IMR-90 (cell line): ENCODE measurements around the gene IGFBP3. TPM values are rescaled to one million over a fixed set of nuclear protein-coding genes. Genes with fewer than 3 reads are reported as not detected.

ENCODE experiments used
- ATAC-seq: fragments of 200-7000 bp; cut with Tn5 transposase; 2 replicates; pipeline ENCODE4 v1.9.1; 2020; ENCODE audit warnings: low read depth, mild to moderate bottlenecking, moderate library complexity
- BruUV-seq: library from RNA; stranded (reverse); fragments of 400-500 nt; replicated peaks from 2 replicates; lab custom pipeline; 2021; lab: Mats Ljungman, UMichigan
- CTCF ChIA-PET: fragments of 300-600 bp; formaldehyde crosslinking; extraction: SDS; loops from one replicate; lab custom pipeline; 2021; ENCODE audit warnings: antibody characterized with exemption; lab: Yijun Ruan, JAX
- POLR2A ChIA-PET: fragments of 300-600 bp; sonication (Branson Sonifier 250); formaldehyde crosslinking; loops from one replicate; lab custom pipeline; 2022; ENCODE audit warnings: antibody characterized with exemption; ENCODE audit not compliant: unreplicated experiment; lab: Charles Lee
- DNase-seq: peaks from one replicate; pipeline ENCODE4 v3.0.0; 2013
- H2AFZ ChIP-seq: replicated peaks from 2 replicates; pipeline ENCODE3; 2013; ENCODE audit warnings: low read length, mild to moderate bottlenecking; ENCODE audit not compliant: poor library complexity
- H2AK5ac ChIP-seq: 2 replicates; pipeline ENCODE4 v1.6.1; 2013; ENCODE audit warnings: low read depth, low read length, inconsistent platforms
- H2AK9ac ChIP-seq: replicated peaks from 2 replicates; pipeline ENCODE3; 2013; ENCODE audit warnings: mild to moderate bottlenecking, low read depth, low read length, moderate library complexity; ENCODE audit not compliant: poor library complexity
- H2BK120ac ChIP-seq: 2 replicates; pipeline ENCODE4 v1.6.1; 2013; ENCODE audit warnings: low read depth, low read length, inconsistent platforms
- H2BK15ac ChIP-seq: 3 replicates; pipeline ENCODE4 v1.6.1; 2013; ENCODE audit warnings: low read depth, low read length, inconsistent platforms
- H2BK20ac ChIP-seq: 2 replicates; pipeline ENCODE4 v1.6.1; 2013; ENCODE audit warnings: low read depth, mild to moderate bottlenecking, inconsistent platforms, low read length, moderate library complexity
- H2BK5ac ChIP-seq: 2 replicates; pipeline ENCODE4 v1.6.1; 2013; ENCODE audit warnings: mild to moderate bottlenecking, low read depth, low read length, inconsistent platforms; ENCODE audit not compliant: poor library complexity, severe bottlenecking
- H3K14ac ChIP-seq: replicated peaks from 2 replicates; pipeline ENCODE4 v1.6.1; 2013; ENCODE audit warnings: low read depth, low read length, inconsistent platforms
- H3K18ac ChIP-seq: 2 replicates; pipeline ENCODE4 v1.6.1; 2013; ENCODE audit warnings: low read depth, low read length, control low read depth
- H3K23ac ChIP-seq: 2 replicates; pipeline ENCODE4 v1.6.1; 2013; ENCODE audit warnings: low read depth, low read length, inconsistent platforms
- H3K27ac ChIP-seq: 2 replicates; pipeline ENCODE4 v1.5.1; 2013; ENCODE audit warnings: mild to moderate bottlenecking, control low read depth, low read length; ENCODE audit not compliant: insufficient read depth
- H3K27me3 ChIP-seq: 2 replicates; pipeline ENCODE4 v1.6.1; 2013; ENCODE audit warnings: low read length; ENCODE audit not compliant: control insufficient read depth, insufficient read depth
- H3K36me3 ChIP-seq: 2 replicates; pipeline ENCODE4 v1.6.1; 2013; ENCODE audit warnings: low read length, mixed read lengths; ENCODE audit not compliant: control insufficient read depth, insufficient read depth
- H3K4ac ChIP-seq: 2 replicates; pipeline ENCODE4 v1.6.1; 2013; ENCODE audit warnings: low read depth, low read length, inconsistent platforms
- H3K4me1 ChIP-seq: 2 replicates; pipeline ENCODE4 v1.6.1; 2013; ENCODE audit warnings: low read length, mixed read lengths; ENCODE audit not compliant: control insufficient read depth, insufficient read depth
- H3K4me2 ChIP-seq: 2 replicates; pipeline ENCODE4 v1.6.1; 2013; ENCODE audit warnings: low read depth, mild to moderate bottlenecking, control low read depth, low read length, moderate library complexity
- H3K4me3 ChIP-seq: 2 replicates; pipeline ENCODE4 v1.5.1; 2013; ENCODE audit warnings: low read depth, mild to moderate bottlenecking, control low read depth, low read length, moderate library complexity; ENCODE audit not compliant: insufficient read depth
- H3K56ac ChIP-seq: 2 replicates; pipeline ENCODE4 v1.6.1; 2013; ENCODE audit warnings: low read length, inconsistent platforms; ENCODE audit not compliant: insufficient read depth; ENCODE audit errors: extremely low read depth
- H3K79me1 ChIP-seq, 2 experiments: 2 replicates each; pipeline ENCODE4 v1.6.1; 2013; ENCODE audit warnings: low read length in 2 of 2, inconsistent platforms in 1 of 2, low read depth in 1 of 2
- H3K9ac ChIP-seq: 2 replicates; pipeline ENCODE4 v1.6.1; 2013; ENCODE audit warnings: low read depth, low read length, control low read depth
- H3K9me1 ChIP-seq: 2 replicates; pipeline ENCODE4 v1.6.1; 2013; ENCODE audit warnings: low read length, inconsistent platforms; ENCODE audit not compliant: insufficient read depth
- H3K9me3 ChIP-seq: 2 replicates; pipeline ENCODE4 v1.6.1; 2013; ENCODE audit warnings: low read length; ENCODE audit not compliant: control insufficient read depth, insufficient read depth
- H4K20me1 ChIP-seq: 2 replicates; pipeline ENCODE4 v1.6.1; 2013; ENCODE audit warnings: low read length, inconsistent platforms; ENCODE audit not compliant: insufficient read depth
- H4K5ac ChIP-seq: 2 replicates; pipeline ENCODE4 v1.6.1; 2013; ENCODE audit warnings: mild to moderate bottlenecking, low read depth, low read length, control low read depth
- H4K8ac ChIP-seq, 2 experiments: 2 replicates each; pipeline ENCODE4 v1.6.1; 2013; ENCODE audit warnings: low read depth in 2 of 2, low read length in 2 of 2, control low read depth in 1 of 2, inconsistent platforms in 1 of 2
- H4K91ac ChIP-seq: 2 replicates; pipeline ENCODE4 v1.6.1; 2013; ENCODE audit warnings: low read depth, low read length, inconsistent platforms; ENCODE audit not compliant: insufficient read depth
- BHLHE40 ChIP-seq: fragments of 150-350 bp; IDR thresholded peaks from 2 replicates; pipeline ENCODE4 v1.6.1; 2016; ENCODE audit warnings: mild to moderate bottlenecking, low read depth, low read length
- CEBPB ChIP-seq: IDR thresholded peaks from 2 replicates; pipeline ENCODE4 v1.6.1; 2012; ENCODE audit warnings: low read depth, low read length, improper control_type of control experiment
- CHD1 ChIP-seq: IDR thresholded peaks from 2 replicates; pipeline ENCODE4 v1.6.1; 2012; ENCODE audit warnings: low read depth, low read length, improper control_type of control experiment
- CTCF ChIP-seq: conservative IDR thresholded peaks from 2 replicates; pipeline ENCODE4 v1.5.1; 2012; ENCODE audit warnings: mild to moderate bottlenecking, low read depth, low read length, improper control_type of control experiment
- ELK1 ChIP-seq: fragments of 150-350 bp; IDR thresholded peaks from 2 replicates; pipeline ENCODE4 v1.6.1; 2016; ENCODE audit warnings: low read depth, mild to moderate bottlenecking, low read length, moderate library complexity, borderline replicate concordance
- FOS ChIP-seq: fragments of 150-350 bp; IDR thresholded peaks from 2 replicates; pipeline ENCODE4 v1.6.1; 2016; ENCODE audit warnings: low read depth, low read length
- MAFK ChIP-seq: IDR thresholded peaks from 2 replicates; pipeline ENCODE4 v1.6.1; 2012; ENCODE audit warnings: low read depth, low read length, improper control_type of control experiment
- MAZ ChIP-seq: IDR thresholded peaks from 2 replicates; pipeline ENCODE4 v1.6.1; 2012; ENCODE audit warnings: low read depth, mild to moderate bottlenecking, low read length, improper control_type of control experiment, moderate library complexity, borderline replicate concordance
- MXI1 ChIP-seq: IDR thresholded peaks from 2 replicates; pipeline ENCODE4 v1.6.1; 2012; ENCODE audit warnings: low read depth, mild to moderate bottlenecking, low read length, moderate library complexity, borderline replicate concordance
- NFE2L2 ChIP-seq: fragments of 150-350 bp; IDR thresholded peaks from 2 replicates; pipeline ENCODE4 v1.6.1; 2016; ENCODE audit warnings: low read depth, mild to moderate bottlenecking, low read length
- POLR2A ChIP-seq: IDR thresholded peaks from 2 replicates; pipeline ENCODE4 v1.6.1; 2012; ENCODE audit warnings: mild to moderate bottlenecking, low read depth, low read length
- RAD21 ChIP-seq: IDR thresholded peaks from 2 replicates; pipeline ENCODE4 v1.6.1; 2012; ENCODE audit warnings: low read length, improper control_type of control experiment
- RCOR1 ChIP-seq: IDR thresholded peaks from 2 replicates; pipeline ENCODE4 v1.6.1; 2012; ENCODE audit warnings: mild to moderate bottlenecking, low read length, improper control_type of control experiment; ENCODE audit not compliant: insufficient replicate concordance
- RFX5 ChIP-seq: IDR thresholded peaks from 2 replicates; pipeline ENCODE4 v1.8.0; 2012; ENCODE audit warnings: low read depth, mild to moderate bottlenecking, low read length, moderate library complexity
- SMC3 ChIP-seq: fragments of 150-350 bp; IDR thresholded peaks from 2 replicates; pipeline ENCODE4 v1.6.1; 2016; ENCODE audit warnings: low read depth, mild to moderate bottlenecking, antibody characterized with exemption, low read length, moderate library complexity
- USF2 ChIP-seq: fragments of 150-350 bp; IDR thresholded peaks from 2 replicates; pipeline ENCODE4 v1.6.1; 2017; ENCODE audit warnings: mild to moderate bottlenecking, antibody characterized with exemption, low read length, low read depth
- WGBS, 2 experiments: methylation state at CpG; one replicate each; pipeline versions ENCODE4 v1.1.5 to v1.1.7; 2013; ENCODE audit warnings: missing lambda C conversion rate in 2 of 2; ENCODE audit not compliant: insufficient read length in 1 of 2; ENCODE audit errors: extremely low coverage in 2 of 2; 5-methylcytosine and 5-hydroxymethylcytosine counted together
- dilution Hi-C: fragments of 300-500 bp; cut with HindIII; formaldehyde crosslinking; loops from one replicate; pipeline ENCODE4 v1.14.3; 2018; ENCODE audit warnings: low sequenced_read_pairs; ENCODE audit not compliant: unreplicated experiment
- in situ Hi-C: fragments of 300-500 bp; cut with MboI; formaldehyde crosslinking; loops from 3 replicates; pipeline ENCODE4 v1.14.3; 2019; ENCODE audit warnings: low sequenced_read_pairs, inconsistent platforms, mixed read lengths
- intact Hi-C: fragments of 100-400 bp; cut with micrococcal nuclease; formaldehyde crosslinking; loops from 2 replicates; pipeline ENCODE4 v1.10.0; 2022
- polyA plus RNA-seq, 3 experiments: library from polyadenylated mRNA; depleted of rRNA; stranded (reverse); fragments of >200 nt; gene quantifications; 2 replicates each; pipeline ENCODE4 v1.2.3, GENCODE V29; 2012; ENCODE audit warnings: low replicate concordance in 1 of 3
- total RNA-seq: library from RNA; depleted of rRNA; stranded (reverse); fragments of >200 nt; gene quantifications from 2 replicates; pipeline ENCODE4 v1.2.3, GENCODE V29; 2012

Gene IGFBP3
- total and polyA plus RNA-seq, 2 of the 4 experiments (the other 2 are of a cell fraction), result 272 to 601 TPM

- in situ Hi-C loops (no loop called here), intact Hi-C loops (no loop called here), dilution Hi-C loops (no loop called here)
- Histone ChIP-seq H3K36me3 (no peaks in the 10 kb centered on the region), H4K8ac (no peak overlapping the region), H3K4me3 (no peak overlapping the region), H3K9ac (no peak overlapping the region), H3K56ac (no peak overlapping the region), H3K23ac (no peak overlapping the region), H4K20me1 (no peaks in the 10 kb centered on the region), H3K4me1 (peaks cover 9% of the 10 kb centered on the region), H2AK5ac (no peak overlapping the region), H2AK9ac (no peak overlapping the region), H2BK120ac (no peak overlapping the region), H3K27ac (no peak overlapping the region), H2BK15ac (no peak overlapping the region), H3K18ac (no peak overlapping the region), H2BK20ac (no peak overlapping the region), H3K9me1 (peaks cover 26% of the 10 kb centered on the region), H2AFZ (no peak overlapping the region), H2BK5ac (no peak overlapping the region), H3K4ac (no peak overlapping the region), H4K91ac (no peak overlapping the region), H3K27me3 (no peaks in the 10 kb centered on the region), H3K9me3 (peaks cover 3% of the 10 kb centered on the region), H4K5ac (no peak overlapping the region), H3K79me1 (no peaks in the 10 kb centered on the region), H3K4me2 (no peak overlapping the region), H3K14ac (no peak overlapping the region)
- no peak for DNase-seq
- no peak for TF ChIP-seq SMC3
- no peak for TF ChIP-seq CEBPB
- TF ChIP-seq RFX5, result no peak
- TF ChIP-seq POLR2A, result no peak
- no peak for TF ChIP-seq CHD1
- TF ChIP-seq BHLHE40, result no peak
- no peak for TF ChIP-seq MAFK
- no peak for TF ChIP-seq RAD21
- no peak for TF ChIP-seq CTCF
- no peak for TF ChIP-seq MAZ
- no peak for TF ChIP-seq MXI1
- TF ChIP-seq RCOR1, result no peak
- TF ChIP-seq FOS, result no peak
- TF ChIP-seq ELK1, result no peak
- TF ChIP-seq NFE2L2, result no peak
- TF ChIP-seq USF2, result no peak
- 0% methylated on average over 1 of the region's 3 CpGs; no CpG with 5 or more reads in 1 of the 2 experiments for WGBS, 2 experiments
- ChIA-PET POLR2A (no interaction called here), CTCF (no interaction called here)
- no TSS peak for BruUV-seq
- ATAC-seq, result no peak
These were observed 42.5 kb downstream of the IGFBP3 start for GRCh38 chr7:45878457-45879144.
